ENCODE data around the gene C1QTNF3. TPM values are rescaled to one million over a fixed set of nuclear protein-coding genes. Genes with fewer than 3 reads are reported as not detected.

The C1QTNF3 gene
- total RNA-seq, 2 experiments from 2014 or later, result 3.6 to 7.5 TPM

DNA sequence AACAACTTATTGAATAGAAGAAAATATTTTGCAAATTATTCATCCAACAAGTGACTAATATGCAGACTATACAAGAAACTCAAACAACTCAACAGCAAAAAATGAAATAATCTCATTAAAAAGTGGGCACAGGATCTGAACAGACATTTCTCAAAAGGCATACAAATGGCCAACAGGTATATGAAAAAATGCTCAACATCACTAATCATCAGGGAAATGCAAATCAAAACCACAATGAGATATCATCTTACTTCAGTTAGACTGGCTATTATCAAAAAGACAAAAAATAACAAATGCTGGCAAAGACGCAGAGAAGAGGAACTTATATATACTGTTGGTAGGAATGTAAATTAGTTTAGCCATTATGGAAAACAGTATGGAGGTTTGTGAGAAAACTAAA is 33.4 kb downstream of the C1QTNF3 start:
- POLR2A ChIA-PET, result no interaction called here
- Histone ChIP-seq H3K79me2 (ENCODE audit: insufficient read depth, low read depth, low read length) (no peaks in the 10 kb centered on the region), H4K20me1 (ENCODE audit: insufficient read depth, low read length) (no peaks in the 10 kb centered on the region), H3K4me2 (ENCODE audit: low read length) (no peak overlapping the region), H2AFZ (ENCODE audit: low read length) (no peak overlapping the region), H3K36me3 (ENCODE audit: insufficient read depth, low read length) (no peaks in the 10 kb centered on the region), H3K27ac (ENCODE audit: low read depth, low read length, poor library complexity, severe bottlenecking) (no peak overlapping the region), H3K9me2 (ENCODE audit: insufficient read depth, low read length) (no peaks in the 10 kb centered on the region), H3K4me1 (ENCODE audit: insufficient read depth, low read length, poor library complexity, severe bottlenecking) (peaks cover 19% of the 10 kb centered on the region), H3K4me3 (ENCODE audit: low read depth, low read length, poor library complexity, severe bottlenecking) (no peak overlapping the region), H3K9me3 (ENCODE audit: low read length) (no peaks in the 10 kb centered on the region)
- no TSS peak for BruUV-seq (replicated peaks)
- intact Hi-C loops (cut with micrococcal nuclease; ENCODE audit: unreplicated experiment), result loop anchor here (10.0 kb wide), 1 partner anchor 565 kb away; the partner anchor contains the start of gene TARS1
- no peak for DNase-seq (ENCODE audit: low spot score)
- TF ChIP-seq EZH2phosphoT487 (IDR thresholded peaks at IDR 0.05; ENCODE audit: borderline replicate concordance, low read depth, low read length) (no peak), CTCF (conservative IDR thresholded peaks at IDR 0.05; ENCODE audit: low read length) (no peak)
- CTCF ChIA-PET (ENCODE audit: unreplicated experiment), result no interaction called here

DNA sequence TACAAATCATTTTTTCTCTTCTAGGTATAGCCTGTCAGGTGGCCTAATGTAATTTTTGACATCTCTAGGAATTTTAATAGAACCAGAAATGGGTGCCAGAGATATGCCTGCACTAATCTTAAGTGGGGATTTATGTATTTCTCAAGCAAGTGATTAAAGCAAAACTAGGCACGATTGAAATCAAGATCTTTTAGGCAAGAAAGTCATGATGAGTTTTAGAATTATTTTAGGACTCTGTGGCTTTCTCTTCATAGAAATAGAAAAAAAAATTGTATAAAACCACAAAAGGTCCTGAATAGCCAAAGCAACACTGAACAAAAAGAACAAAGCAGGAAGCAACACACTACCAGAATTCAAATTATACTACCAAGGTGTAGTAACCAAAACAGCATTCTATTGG is 34.2 kb downstream of the C1QTNF3 start:
- Histone ChIP-seq H4K20me1 (ENCODE audit: insufficient read depth, low read length) (no peaks in the 10 kb centered on the region), H3K9me3 (ENCODE audit: low read length) (no peaks in the 10 kb centered on the region), H3K79me2 (ENCODE audit: insufficient read depth, low read depth, low read length) (no peaks in the 10 kb centered on the region), H3K4me3 (ENCODE audit: low read depth, low read length, poor library complexity, severe bottlenecking) (peak overlapping the region; percentile 72), H2AFZ (ENCODE audit: low read length) (peak overlapping the region; percentile 93), H3K4me2 (ENCODE audit: low read length) (peak overlapping the region; percentile 80), H3K9me2 (ENCODE audit: insufficient read depth, low read length) (no peaks in the 10 kb centered on the region), H3K4me1 (ENCODE audit: insufficient read depth, low read length, poor library complexity, severe bottlenecking) (peaks cover 19% of the 10 kb centered on the region), H3K36me3 (ENCODE audit: insufficient read depth, low read length) (no peaks in the 10 kb centered on the region), H3K27ac (ENCODE audit: low read depth, low read length, poor library complexity, severe bottlenecking) (peak overlapping the region; percentile 65)
- DNase-seq (ENCODE audit: low spot score), result no peak
- no peak for TF ChIP-seq CTCF (conservative IDR thresholded peaks at IDR 0.05; ENCODE audit: low read length)
- TF ChIP-seq EZH2phosphoT487 (IDR thresholded peaks at IDR 0.05; ENCODE audit: borderline replicate concordance, low read depth, low read length), result no peak
- intact Hi-C loops (cut with micrococcal nuclease; ENCODE audit: unreplicated experiment), result loop anchor here (10.0 kb wide), 1 partner anchor 564 kb away; the partner anchor contains the start of gene TARS1
- CTCF ChIA-PET (ENCODE audit: unreplicated experiment), result no interaction called here
- POLR2A ChIA-PET, result interaction anchor here (0.6 to 1.5 kb wide), 6 partner anchors 9 to 233 kb away, joined by 3 to 6 read pairs (median 4); no protein-coding TSS in a partner anchor
- BruUV-seq (replicated peaks), result no TSS peak

All from OCI-LY7 (cell line).